ACC112 (cell line): Measurements from ENCODE around the gene PLXNC1.

ENCODE experiments used
- H2AFZ ChIP-seq: fragments of 200-600 bp; sonication (generic); one replicate; pipeline ENCODE4 v1.6.0; 2017; ENCODE audit warnings: antibody characterized with exemption, low read length; ENCODE audit not compliant: unreplicated experiment
- H3K27ac ChIP-seq: fragments of 200-600 bp; sonication (generic); 2 replicates; pipeline ENCODE4 v1.5.1; 2014; ENCODE audit warnings: low read depth, mild to moderate bottlenecking, antibody characterized with exemption, low read length, moderate library complexity
- H3K27me3 ChIP-seq: fragments of 200-600 bp; sonication (generic); 2 replicates; pipeline ENCODE4 v1.6.1; 2014; ENCODE audit warnings: mild to moderate bottlenecking, antibody characterized with exemption, low read length, moderate library complexity, mixed read lengths; ENCODE audit not compliant: insufficient read depth
- H3K36me3 ChIP-seq: fragments of 200-600 bp; sonication (generic); 2 replicates; pipeline ENCODE4 v1.6.1; 2016; ENCODE audit warnings: mild to moderate bottlenecking, antibody characterized with exemption, low read length, moderate library complexity, mixed read lengths; ENCODE audit not compliant: insufficient read depth
- H3K4me1 ChIP-seq: fragments of 200-600 bp; sonication (generic); one replicate; pipeline ENCODE4 v1.6.1; 2016; ENCODE audit warnings: low read length, mixed read lengths; ENCODE audit not compliant: insufficient read depth, unreplicated experiment, control insufficient read depth
- H3K4me3 ChIP-seq: fragments of 200-600 bp; sonication (generic); 2 replicates; pipeline ENCODE4 v1.5.1; 2014; ENCODE audit warnings: mild to moderate bottlenecking, low read depth, low read length
- H3K79me2 ChIP-seq: fragments of 200-600 bp; sonication (generic); one replicate; pipeline ENCODE4 v1.6.0; 2016; ENCODE audit warnings: low read length; ENCODE audit not compliant: control insufficient read depth, unreplicated experiment, insufficient read depth

PLXNC1 gene

GRCh38 chr12:94204499-94205247, 56.3 kb downstream of the PLXNC1 start:
- Histone ChIP-seq H2AFZ (no peak overlapping the region), H3K4me3 (no peak overlapping the region), H3K27me3 (no peaks in the 10 kb centered on the region)

GRCh38 chr12:94205822-94206221, 57.4 kb downstream of the PLXNC1 start:
- H3K36me3 ChIP-seq: no peaks in the 10 kb centered on the region
- H3K79me2 ChIP-seq: no peaks in the 10 kb centered on the region
- no peaks in the 10 kb centered on the region for H3K27me3 ChIP-seq
- H3K27ac ChIP-seq: no peak overlapping the region
- no peak overlapping the region for H2AFZ ChIP-seq
- no peak overlapping the region for H3K4me3 ChIP-seq
- H3K4me1 ChIP-seq: peaks cover 29% of the 10 kb centered on the region

More at GRCh38 chr12:94204499-94205247, 56.3 kb downstream of the PLXNC1 start:
- Histone ChIP-seq H3K79me2 (no peaks in the 10 kb centered on the region), H3K36me3 (no peaks in the 10 kb centered on the region), H3K4me1 (peaks cover 29% of the 10 kb centered on the region), H3K27ac (no peak overlapping the region)

- H3K27ac ChIP-seq: no peak overlapping the region
- H3K27me3 ChIP-seq: no peaks in the 10 kb centered on the region
- peaks cover 29% of the 10 kb centered on the region for H3K4me1 ChIP-seq
- H3K36me3 ChIP-seq: no peaks in the 10 kb centered on the region
- H2AFZ ChIP-seq: no peak overlapping the region
- H3K4me3 ChIP-seq: no peak overlapping the region
- H3K79me2 ChIP-seq: no peaks in the 10 kb centered on the region
These were observed 58.5 kb downstream of the PLXNC1 start for GRCh38 chr12:94206886-94207285.

GRCh38 chr12:94207467-94207848, 59.1 kb downstream of the PLXNC1 start:
- peak overlapping the region; percentile 79 for H3K27ac ChIP-seq
- H3K79me2 ChIP-seq: no peaks in the 10 kb centered on the region
- peaks cover 29% of the 10 kb centered on the region for H3K4me1 ChIP-seq
- no peaks in the 10 kb centered on the region for H3K36me3 ChIP-seq
- peak overlapping the region; percentile 68 for H3K4me3 ChIP-seq
- no peaks in the 10 kb centered on the region for H3K27me3 ChIP-seq
- H2AFZ ChIP-seq: peak overlapping the region; percentile 89

GRCh38 chr12:94207849-94208621, 59.7 kb downstream of the PLXNC1 start:
- H3K4me1 ChIP-seq: peaks cover 29% of the 10 kb centered on the region
- H2AFZ ChIP-seq: peak overlapping the region; percentile 89
- H3K36me3 ChIP-seq: no peaks in the 10 kb centered on the region
- peak overlapping the region; percentile 68 for H3K4me3 ChIP-seq
- H3K27ac ChIP-seq: peak overlapping the region; percentile 79
- no peaks in the 10 kb centered on the region for H3K27me3 ChIP-seq
- H3K79me2 ChIP-seq: no peaks in the 10 kb centered on the region

GRCh38 chr12:94208622-94208966, 60.2 kb downstream of the PLXNC1 start:
- peak overlapping the region; percentile 68 for H3K4me3 ChIP-seq
- H3K27ac ChIP-seq: peak overlapping the region; percentile 79; the same call in 1 of the 2 replicates
- peaks cover 29% of the 10 kb centered on the region for H3K4me1 ChIP-seq
- H3K36me3 ChIP-seq: no peaks in the 10 kb centered on the region
- no peaks in the 10 kb centered on the region for H3K79me2 ChIP-seq
- peak overlapping the region; percentile 89 for H2AFZ ChIP-seq
- H3K27me3 ChIP-seq: no peaks in the 10 kb centered on the region

- no peaks in the 10 kb centered on the region for H3K36me3 ChIP-seq
- H3K79me2 ChIP-seq: no peaks in the 10 kb centered on the region
- peaks cover 29% of the 10 kb centered on the region for H3K4me1 ChIP-seq
- no peaks in the 10 kb centered on the region for H3K27me3 ChIP-seq
- no peak overlapping the region for H3K27ac ChIP-seq
- H2AFZ ChIP-seq: no peak overlapping the region
- H3K4me3 ChIP-seq: no peak overlapping the region
These were observed 60.9 kb downstream of the PLXNC1 start for GRCh38 chr12:94209240-94209639.

GRCh38 chr12:94211021-94211420, 62.6 kb downstream of the PLXNC1 start:
- H3K36me3 ChIP-seq: no peaks in the 10 kb centered on the region
- peaks cover 24% of the 10 kb centered on the region for H3K4me1 ChIP-seq
- no peaks in the 10 kb centered on the region for H3K79me2 ChIP-seq
- H3K27me3 ChIP-seq: no peaks in the 10 kb centered on the region
- H2AFZ ChIP-seq: no peak overlapping the region
- no peak overlapping the region for H3K4me3 ChIP-seq
- H3K27ac ChIP-seq: no peak overlapping the region

- Histone ChIP-seq H3K4me1 (no peaks in the 10 kb centered on the region), H3K27me3 (peaks cover 36% of the 10 kb centered on the region), H3K4me3 (no peak overlapping the region), H3K27ac (no peak overlapping the region), H3K36me3 (no peaks in the 10 kb centered on the region), H3K79me2 (no peaks in the 10 kb centered on the region), H2AFZ (no peak overlapping the region)
These were observed 69.9 kb downstream of the PLXNC1 start for GRCh38 chr12:94218233-94218632.

- H3K27me3 ChIP-seq: peaks cover 49% of the 10 kb centered on the region
- no peaks in the 10 kb centered on the region for H3K79me2 ChIP-seq
- no peaks in the 10 kb centered on the region for H3K36me3 ChIP-seq
- H3K4me3 ChIP-seq: no peak overlapping the region
- no peak overlapping the region for H2AFZ ChIP-seq
- no peaks in the 10 kb centered on the region for H3K4me1 ChIP-seq
- no peak overlapping the region for H3K27ac ChIP-seq
These were observed 71.4 kb downstream of the PLXNC1 start for GRCh38 chr12:94219622-94220302.
